A549 (cell line): Measurements from ENCODE around the gene PTPRN2. TPM values are rescaled to one million over a fixed set of nuclear protein-coding genes. Genes with fewer than 3 reads are reported as not detected.
A peak's percentile ranks its signal among the peaks of the same experiment; 100 is the strongest.

Source experiments
- ATAC-seq, 2 experiments: fragments of 200-7000 bp in 1 of 2; fragments of >200 bp in 1 of 2; cut with Nextera tagmentation in 1 of 2; cut with Tn5 transposase in 1 of 2; 3 replicates each; pipeline versions ENCODE4 v1.8.0 to v1.9.1; 2018 to 2020; ENCODE audit warnings: mild to moderate bottlenecking in 1 of 2, moderate library complexity in 1 of 2
- CTCF ChIA-PET: fragments of 300-600 bp; sonication (Branson Sonifier 250); formaldehyde crosslinking; extraction: SDS; loops from one replicate; lab custom pipeline; 2021; ENCODE audit warnings: antibody characterized with exemption, inconsistent platforms; lab: Yijun Ruan, JAX
- POLR2A ChIA-PET: fragments of 350-600 bp; formaldehyde crosslinking; extraction: SDS; loops from one replicate; lab custom pipeline; 2021; ENCODE audit warnings: antibody characterized with exemption, inconsistent platforms; lab: Yijun Ruan, JAX
- DNase-seq, 2 experiments: peaks; one replicate each; pipeline versions ENCODE4 v3.0.0 to v3.0.0-alpha.2; 2011 to 2016; ENCODE audit warnings: low read depth in 1 of 2, low spot score in 1 of 2
- FAIRE-seq: peaks from 2 replicates; lab custom pipeline; 2011; peaks lifted over from hg19 to GRCh38; lab: Jason Lieb, UNC
- H3K27ac ChIP-seq, 2 experiments: fragments of >200 bp; sonication (Bioruptor Twin); formaldehyde crosslinking; 3 replicates each; pipeline ENCODE4 v1.5.1; 2016 to 2017
- H3K4me1 ChIP-seq: fragments of >200 bp; sonication (Bioruptor Twin); formaldehyde crosslinking; 3 replicates; pipeline ENCODE4 v1.6.1; 2016
- H3K4me2 ChIP-seq: fragments of >200 bp; sonication (Bioruptor Twin); formaldehyde crosslinking; 3 replicates; pipeline ENCODE4 v1.6.1; 2016
- H3K4me3 ChIP-seq: fragments of >200 bp; sonication (Bioruptor Twin); formaldehyde crosslinking; 3 replicates; pipeline ENCODE4 v1.5.1; 2016
- H3K9me3 ChIP-seq: fragments of >200 bp; sonication (Bioruptor Twin); formaldehyde crosslinking; 3 replicates; pipeline ENCODE4 v1.6.1; 2016
- BHLHE40 ChIP-seq: IDR thresholded peaks from 2 replicates; pipeline ENCODE4 v1.6.1; 2012; ENCODE audit warnings: low read depth, low read length, inconsistent platforms
- CBX2 ChIP-seq: fragments of 200-600 bp; sonication (generic); IDR thresholded peaks from 2 replicates; pipeline ENCODE4 v1.6.1; 2016; ENCODE audit warnings: low read depth, mild to moderate bottlenecking, borderline replicate concordance
- CBX8 ChIP-seq: fragments of 200-600 bp; sonication (generic); IDR thresholded peaks from 2 replicates; pipeline ENCODE4 v1.6.1; 2016
- CHD2 ChIP-seq: fragments of 150-350 bp; IDR thresholded peaks from 2 replicates; pipeline ENCODE4 v1.6.1; 2014; ENCODE audit warnings: low read length; ENCODE audit not compliant: partially characterized antibody
- CHD4 ChIP-seq: fragments of 200-600 bp; sonication (generic); IDR thresholded peaks from 2 replicates; pipeline ENCODE4 v1.6.1; 2016; ENCODE audit warnings: antibody characterized with exemption, mild to moderate bottlenecking, borderline replicate concordance
- FOSL2 ChIP-seq, 2 experiments: fragments of 450-650 bp in 1 of 2; fragments of >200 bp in 1 of 2; sonication (Bioruptor Twin) in 1 of 2; formaldehyde crosslinking; IDR thresholded peaks; 2 replicates each; pipeline versions ENCODE4 v1.5.0 to v1.6.1; 2016 to 2020; ENCODE audit warnings: mild to moderate bottlenecking in 1 of 2, moderate library complexity in 1 of 2
- FOXS1 ChIP-seq: fragments of 250-450 bp; sonication (Bioruptor Pico); IDR thresholded peaks from 2 replicates; pipeline ENCODE4 v1.5.0; 2020; ENCODE audit warnings: mild to moderate bottlenecking, moderate library complexity
- HDAC2 ChIP-seq: fragments of 200-600 bp; sonication (generic); IDR thresholded peaks from 2 replicates; pipeline ENCODE4 v1.6.1; 2016
- JUNB ChIP-seq: fragments of >200 bp; sonication (Bioruptor Twin); formaldehyde crosslinking; IDR thresholded peaks from 2 replicates; pipeline ENCODE4 v1.6.1; 2016
- POLR2A ChIP-seq: IDR thresholded peaks from 2 replicates; pipeline ENCODE4 v1.6.1; 2012; ENCODE audit warnings: mild to moderate bottlenecking, low read length
- SREBF2 ChIP-seq: fragments of 450-650 bp; IDR thresholded peaks from 2 replicates; pipeline ENCODE4 v1.6.1; 2014; ENCODE audit warnings: mild to moderate bottlenecking, moderate library complexity
- TFCP2L1 ChIP-seq: fragments of 250-450 bp; sonication (Bioruptor Pico); IDR thresholded peaks from 2 replicates; pipeline ENCODE4 v1.5.0; 2021; ENCODE audit warnings: mild to moderate bottlenecking
- TP53 ChIP-seq: fragments of 250-450 bp; sonication (Bioruptor Pico); IDR thresholded peaks from 2 replicates; pipeline ENCODE4 v1.5.0; 2021; ENCODE audit warnings: mild to moderate bottlenecking, moderate library complexity
- ZFP36 ChIP-seq: fragments of 450-650 bp; IDR thresholded peaks from 2 replicates; pipeline ENCODE4 v1.6.1; 2014; ENCODE audit warnings: borderline replicate concordance; ENCODE audit not compliant: partially characterized antibody
- WGBS: methylation state at CpG from one replicate; pipeline ENCODE4 v1.1.6; 2017; ENCODE audit errors: missing lambda C conversion rate; 5-methylcytosine and 5-hydroxymethylcytosine counted together
- polyA plus RNA-seq, 4 experiments: library from polyadenylated mRNA; depleted of rRNA in 3 of 4; stranded (reverse); fragments of >200 nt; fragmentation: RNase III in 1 of 4; extraction: RNeasy Plus Mini Kit Qiagen cat#74134 plus additional on column Dnase treatment in 1 of 4; gene quantifications; 2 replicates in 3 of 4; 3 replicates in 1 of 4; pipeline ENCODE4 v1.2.3, GENCODE V29; 2011 to 2017
- TF ChIP-seq, protein P1 (sequence below): fragments of 250-450 bp; sonication (Bioruptor Pico); IDR thresholded peaks from 2 replicates; pipeline ENCODE4 v1.5.0; 2021; ENCODE audit warnings: mild to moderate bottlenecking, moderate library complexity, borderline replicate concordance
- TF ChIP-seq, protein P2 (sequence below): fragments of 200-600 bp; sonication (generic); IDR thresholded peaks from 2 replicates; pipeline ENCODE4 v1.6.1; 2016; ENCODE audit warnings: antibody characterized with exemption, mild to moderate bottlenecking, moderate library complexity
- TF ChIP-seq, protein P3 (sequence below): fragments of 250-450 bp; sonication (Bioruptor Pico); IDR thresholded peaks from 2 replicates; pipeline ENCODE4 v1.5.0; 2020; ENCODE audit warnings: low read depth, mild to moderate bottlenecking, moderate library complexity

PTPRN2 gene
- polyA plus RNA-seq, 2 of the 4 experiments (the other 2 are of a cell fraction) = 0.41 to 1.2 TPM

DNA sequence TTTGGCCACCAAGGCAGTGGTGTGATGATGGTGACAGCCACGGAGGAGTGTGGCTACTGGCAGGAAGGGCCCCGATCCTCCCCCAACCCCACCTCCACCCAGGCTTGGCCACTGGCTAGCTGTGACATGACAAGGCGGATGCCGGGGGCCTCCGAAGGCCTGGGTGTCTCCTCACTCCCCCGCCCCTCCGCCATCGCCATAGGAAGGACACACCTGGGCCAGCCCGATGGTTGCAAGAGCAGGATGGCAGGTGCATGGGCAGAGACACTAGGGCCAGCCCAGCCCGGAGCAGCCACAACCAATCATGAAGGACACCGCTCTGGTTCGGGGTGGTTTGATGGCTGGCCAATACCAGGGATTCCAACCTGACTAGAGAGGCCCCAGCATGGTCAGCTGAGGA lies 81.0 kb downstream of the PTPRN2 start (continued):
- TF ChIP-seq CHD2 = no peak
- no peak for TF ChIP-seq CBX8
- TF ChIP-seq BHLHE40 = no peak
- TF ChIP-seq, all 56 proteins: peak for 0

DNA sequence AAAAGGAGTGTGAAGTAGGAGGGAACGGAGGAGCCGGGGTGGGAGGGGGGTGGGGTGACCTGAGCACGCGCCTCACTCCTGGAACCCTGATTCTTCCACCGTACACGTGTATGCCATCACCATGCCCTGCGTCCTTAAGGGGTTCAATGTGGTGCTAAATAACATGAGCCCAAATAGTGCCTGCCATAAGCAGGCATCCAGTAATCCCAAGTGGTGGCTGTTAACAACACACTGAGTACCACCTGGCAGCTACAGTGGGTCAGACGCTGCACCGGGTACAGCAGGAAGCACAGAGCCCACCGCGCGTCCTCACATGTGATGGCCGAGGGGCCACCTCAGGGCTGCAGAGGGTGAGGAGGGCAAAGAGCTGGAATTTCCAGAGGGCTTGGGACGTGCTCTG lies 81.9 kb downstream of the PTPRN2 start:
- peaks cover 38% of the 10 kb centered on the region for H3K9me3 ChIP-seq
- H3K4me2 ChIP-seq = no peak overlapping the region
- CTCF ChIA-PET = interaction anchor here (0.6 kb wide), 1 partner anchor 536 kb away, joined by 3 read pairs; no protein-coding TSS in a partner anchor
- H3K4me3 ChIP-seq = no peak overlapping the region
- POLR2A ChIA-PET = no interaction called here
- DNase-seq (no peak), FAIRE-seq (no peak), ATAC-seq (no peak)
- H3K4me1 ChIP-seq = 0 out of 3 replicates have a peak, but pooled peaks cover 5% of the 10 kb centered on the region
- H3K27ac ChIP-seq = no peak overlapping the region
- 66% methylated on average over 14 of the region's 14 CpGs for WGBS
- TF ChIP-seq, protein P1, sequence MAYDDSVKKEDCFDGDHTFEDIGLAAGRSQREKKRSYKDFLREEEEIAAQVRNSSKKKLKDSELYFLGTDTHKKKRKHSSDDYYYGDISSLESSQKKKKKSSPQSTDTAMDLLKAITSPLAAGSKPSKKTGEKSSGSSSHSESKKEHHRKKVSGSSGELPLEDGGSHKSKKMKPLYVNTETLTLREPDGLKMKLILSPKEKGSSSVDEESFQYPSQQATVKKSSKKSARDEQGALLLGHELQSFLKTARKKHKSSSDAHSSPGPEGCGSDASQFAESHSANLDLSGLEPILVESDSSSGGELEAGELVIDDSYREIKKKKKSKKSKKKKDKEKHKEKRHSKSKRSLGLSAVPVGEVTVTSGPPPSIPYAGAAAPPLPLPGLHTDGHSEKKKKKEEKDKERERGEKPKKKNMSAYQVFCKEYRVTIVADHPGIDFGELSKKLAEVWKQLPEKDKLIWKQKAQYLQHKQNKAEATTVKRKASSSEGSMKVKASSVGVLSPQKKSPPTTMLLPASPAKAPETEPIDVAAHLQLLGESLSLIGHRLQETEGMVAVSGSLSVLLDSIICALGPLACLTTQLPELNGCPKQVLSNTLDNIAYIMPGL (CRISPR knock-in tag) = no peak
- TF ChIP-seq ZFP36 (peak; percentile 94), SREBF2 (no peak)

DNA sequence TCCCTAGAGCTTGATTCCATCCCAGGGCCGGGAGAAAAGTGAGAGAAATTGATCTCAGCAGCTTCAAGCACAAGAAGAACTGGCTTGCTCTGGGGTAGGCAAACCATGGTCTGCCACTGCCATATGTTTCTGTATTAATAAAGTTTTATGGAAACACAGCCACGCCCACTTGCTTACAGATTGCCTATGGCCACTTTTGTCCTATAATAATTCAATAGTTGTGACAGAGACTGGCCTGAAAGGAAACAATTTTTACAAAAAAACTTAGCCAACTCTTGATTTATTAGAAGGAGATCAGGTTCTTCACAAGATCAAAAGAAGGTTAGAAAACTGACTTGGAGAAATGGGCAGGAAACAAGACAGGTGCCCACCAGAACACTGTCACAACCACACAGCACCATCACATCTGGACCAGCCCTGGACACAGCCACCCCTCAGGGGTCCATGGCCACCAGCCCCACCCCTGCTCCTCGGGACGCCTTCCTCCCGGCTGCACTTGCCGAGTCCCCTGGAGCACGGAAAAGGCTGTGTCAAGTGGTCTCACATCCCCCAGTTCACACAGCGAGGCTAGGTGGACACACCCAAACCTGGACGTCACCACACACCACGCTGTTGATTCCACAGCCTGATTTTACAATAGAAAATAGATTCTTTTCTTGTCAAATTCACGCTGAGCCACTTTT lies 85.4 kb downstream of the PTPRN2 start:
- ATAC-seq = no peak
- FAIRE-seq = no peak
- no peak overlapping the region for H3K4me2 ChIP-seq
- peaks cover 29% of the 10 kb centered on the region for H3K9me3 ChIP-seq
- H3K4me1 ChIP-seq = peaks cover 13% of the 10 kb centered on the region
- POLR2A ChIA-PET = no interaction called here
- no peak for DNase-seq
- WGBS = 24% methylated on average over 11 of the region's 11 CpGs
- H3K27ac ChIP-seq = no peak overlapping the region
- no peak for TF ChIP-seq TP53 (CRISPR knock-in tag)
- no peak for TF ChIP-seq TFCP2L1 (CRISPR knock-in tag)
- no peak for TF ChIP-seq SREBF2
- TF ChIP-seq, protein P2, sequence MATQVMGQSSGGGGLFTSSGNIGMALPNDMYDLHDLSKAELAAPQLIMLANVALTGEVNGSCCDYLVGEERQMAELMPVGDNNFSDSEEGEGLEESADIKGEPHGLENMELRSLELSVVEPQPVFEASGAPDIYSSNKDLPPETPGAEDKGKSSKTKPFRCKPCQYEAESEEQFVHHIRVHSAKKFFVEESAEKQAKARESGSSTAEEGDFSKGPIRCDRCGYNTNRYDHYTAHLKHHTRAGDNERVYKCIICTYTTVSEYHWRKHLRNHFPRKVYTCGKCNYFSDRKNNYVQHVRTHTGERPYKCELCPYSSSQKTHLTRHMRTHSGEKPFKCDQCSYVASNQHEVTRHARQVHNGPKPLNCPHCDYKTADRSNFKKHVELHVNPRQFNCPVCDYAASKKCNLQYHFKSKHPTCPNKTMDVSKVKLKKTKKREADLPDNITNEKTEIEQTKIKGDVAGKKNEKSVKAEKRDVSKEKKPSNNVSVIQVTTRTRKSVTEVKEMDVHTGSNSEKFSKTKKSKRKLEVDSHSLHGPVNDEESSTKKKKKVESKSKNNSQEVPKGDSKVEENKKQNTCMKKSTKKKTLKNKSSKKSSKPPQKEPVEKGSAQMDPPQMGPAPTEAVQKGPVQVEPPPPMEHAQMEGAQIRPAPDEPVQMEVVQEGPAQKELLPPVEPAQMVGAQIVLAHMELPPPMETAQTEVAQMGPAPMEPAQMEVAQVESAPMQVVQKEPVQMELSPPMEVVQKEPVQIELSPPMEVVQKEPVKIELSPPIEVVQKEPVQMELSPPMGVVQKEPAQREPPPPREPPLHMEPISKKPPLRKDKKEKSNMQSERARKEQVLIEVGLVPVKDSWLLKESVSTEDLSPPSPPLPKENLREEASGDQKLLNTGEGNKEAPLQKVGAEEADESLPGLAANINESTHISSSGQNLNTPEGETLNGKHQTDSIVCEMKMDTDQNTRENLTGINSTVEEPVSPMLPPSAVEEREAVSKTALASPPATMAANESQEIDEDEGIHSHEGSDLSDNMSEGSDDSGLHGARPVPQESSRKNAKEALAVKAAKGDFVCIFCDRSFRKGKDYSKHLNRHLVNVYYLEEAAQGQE = no peak
- TF ChIP-seq HDAC2 = no peak
- TF ChIP-seq FOSL2 (IDR thresholded peaks at IDR 0.05) = no peak
- TF ChIP-seq FOSL2 (CRISPR knock-in tag; IDR thresholded peaks at IDR 0.05) = no peak
- TF ChIP-seq JUNB = no peak
- TF ChIP-seq CHD4 = no peak
- no peak for TF ChIP-seq POLR2A
- no peak overlapping the region for H3K4me3 ChIP-seq
- CTCF ChIA-PET = no interaction called here

DNA sequence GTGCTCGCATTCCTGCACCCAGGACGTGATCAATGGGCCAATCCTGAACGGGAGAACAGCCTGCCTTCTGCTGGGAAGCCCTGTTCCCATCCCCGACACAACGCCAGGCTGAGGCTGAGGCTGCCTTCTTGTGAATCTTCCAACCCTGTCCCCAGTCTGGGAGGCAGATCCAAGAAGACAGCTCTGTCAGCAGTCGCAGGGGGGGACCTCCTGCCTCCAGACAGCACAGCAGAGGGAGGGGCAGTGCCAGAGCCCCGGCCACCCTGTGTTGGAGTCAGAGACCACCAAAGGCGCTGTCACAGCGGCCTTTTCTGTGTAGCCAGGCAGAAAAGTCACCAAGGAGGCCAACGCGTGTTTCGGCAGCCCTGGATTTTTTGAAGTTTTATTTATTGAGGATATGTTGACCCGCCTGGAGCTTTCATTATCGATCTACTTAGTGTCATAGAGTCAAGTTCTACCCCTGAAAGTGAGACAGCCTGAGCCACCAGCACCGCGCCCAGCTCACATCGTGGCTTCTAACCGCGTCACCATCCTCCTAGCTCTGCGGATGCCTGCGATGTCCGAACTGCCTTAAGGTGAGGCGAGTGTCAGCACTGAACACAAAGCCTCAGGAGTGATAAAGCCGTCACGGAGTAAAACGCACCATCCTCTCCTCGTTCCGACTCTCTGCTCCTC lies 86.1 kb downstream of the PTPRN2 start:
- WGBS = 72% methylated on average over 28 of the region's 28 CpGs
- no peak overlapping the region for H3K27ac ChIP-seq
- DNase-seq (no peak), FAIRE-seq (no peak), ATAC-seq (no peak)
- POLR2A ChIA-PET = no interaction called here
- CTCF ChIA-PET = no interaction called here
- no peak overlapping the region for H3K4me3 ChIP-seq
- TF ChIP-seq, protein P3, sequence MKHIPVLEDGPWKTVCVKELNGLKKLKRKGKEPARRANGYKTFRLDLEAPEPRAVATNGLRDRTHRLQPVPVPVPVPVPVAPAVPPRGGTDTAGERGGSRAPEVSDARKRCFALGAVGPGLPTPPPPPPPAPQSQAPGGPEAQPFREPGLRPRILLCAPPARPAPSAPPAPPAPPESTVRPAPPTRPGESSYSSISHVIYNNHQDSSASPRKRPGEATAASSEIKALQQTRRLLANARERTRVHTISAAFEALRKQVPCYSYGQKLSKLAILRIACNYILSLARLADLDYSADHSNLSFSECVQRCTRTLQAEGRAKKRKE (CRISPR knock-in tag) = no peak
- TF ChIP-seq CBX2 (no peak), TP53 (CRISPR knock-in tag) (no peak), FOXS1 (CRISPR knock-in tag) (no peak)
- H3K4me2 ChIP-seq = no peak overlapping the region
- H3K9me3 ChIP-seq = peaks cover 22% of the 10 kb centered on the region
- H3K4me1 ChIP-seq = peaks cover 13% of the 10 kb centered on the region
